GM18867 (cell line): ENCODE results near the gene TP53I11.

ENCODE experiments used
- ATAC-seq: cut with Tn5 transposase; IDR thresholded peaks from one replicate; pipeline ENCODE4 v1.9.1; 2021; ENCODE audit warnings: mild to moderate bottlenecking, moderate library complexity; ENCODE audit not compliant: unreplicated experiment

Gene TP53I11

DNA sequence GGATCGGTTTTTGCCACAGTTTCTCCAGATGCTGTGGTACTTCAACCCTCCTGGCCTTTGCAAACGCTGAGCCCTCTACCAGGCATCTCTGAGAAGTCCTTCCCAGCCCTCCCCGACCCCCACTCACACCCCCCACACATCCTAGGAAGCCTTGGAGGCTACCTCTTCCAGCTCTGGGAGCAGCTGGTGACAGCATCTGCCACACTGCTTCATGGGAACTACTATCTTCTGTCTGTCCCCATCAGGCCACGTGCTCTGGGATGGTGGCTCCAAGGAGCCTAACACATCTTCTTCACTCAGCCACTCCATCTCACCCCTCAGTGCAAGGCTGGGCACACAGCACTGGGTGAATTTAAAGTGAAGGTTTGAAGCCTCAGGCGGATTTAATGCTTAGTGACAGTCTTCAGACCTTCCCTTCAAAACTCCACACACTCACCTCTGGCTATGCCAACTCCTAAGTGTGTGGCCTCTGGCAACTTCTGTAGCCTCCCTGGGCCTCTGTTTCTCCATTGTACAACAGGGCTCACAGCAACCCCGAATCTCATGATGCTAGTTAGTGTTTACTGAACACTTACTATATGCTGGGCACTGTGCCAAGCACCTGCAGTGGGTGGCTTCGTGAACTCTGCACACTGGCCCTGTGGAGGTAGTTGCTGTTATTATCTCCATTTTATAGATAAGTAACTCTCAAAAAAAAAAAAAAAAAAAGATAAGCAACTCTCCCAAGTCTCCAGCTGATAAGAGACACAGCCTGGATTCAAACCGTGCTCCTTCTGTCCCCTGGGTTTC, 7.3 kb upstream of the TP53I11 start:
- no peak for ATAC-seq

DNA sequence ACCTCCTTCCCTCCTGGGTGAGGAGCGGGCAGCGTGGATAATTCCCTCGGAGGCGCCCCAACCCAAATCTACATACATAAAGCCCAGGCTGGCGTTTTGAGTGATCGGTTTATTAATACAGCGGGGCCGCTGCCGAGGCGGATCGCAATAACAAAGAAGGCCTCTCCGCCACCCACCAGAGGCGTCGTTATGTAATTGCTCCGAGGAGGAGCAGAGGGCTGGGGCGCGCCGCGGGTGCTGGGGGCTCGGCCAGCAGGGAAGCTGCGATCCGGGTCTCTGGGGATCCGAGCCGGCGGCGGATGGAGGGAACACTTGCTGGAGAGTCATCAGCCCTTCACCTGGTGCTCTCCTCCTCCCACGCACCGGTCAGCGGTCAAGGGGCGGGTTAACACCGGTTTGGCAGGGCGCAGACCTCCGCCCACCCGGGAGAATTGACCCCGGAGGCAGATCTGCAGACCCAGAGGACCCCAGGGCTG, 6.4 kb upstream of the TP53I11 start:
- no peak for ATAC-seq

DNA sequence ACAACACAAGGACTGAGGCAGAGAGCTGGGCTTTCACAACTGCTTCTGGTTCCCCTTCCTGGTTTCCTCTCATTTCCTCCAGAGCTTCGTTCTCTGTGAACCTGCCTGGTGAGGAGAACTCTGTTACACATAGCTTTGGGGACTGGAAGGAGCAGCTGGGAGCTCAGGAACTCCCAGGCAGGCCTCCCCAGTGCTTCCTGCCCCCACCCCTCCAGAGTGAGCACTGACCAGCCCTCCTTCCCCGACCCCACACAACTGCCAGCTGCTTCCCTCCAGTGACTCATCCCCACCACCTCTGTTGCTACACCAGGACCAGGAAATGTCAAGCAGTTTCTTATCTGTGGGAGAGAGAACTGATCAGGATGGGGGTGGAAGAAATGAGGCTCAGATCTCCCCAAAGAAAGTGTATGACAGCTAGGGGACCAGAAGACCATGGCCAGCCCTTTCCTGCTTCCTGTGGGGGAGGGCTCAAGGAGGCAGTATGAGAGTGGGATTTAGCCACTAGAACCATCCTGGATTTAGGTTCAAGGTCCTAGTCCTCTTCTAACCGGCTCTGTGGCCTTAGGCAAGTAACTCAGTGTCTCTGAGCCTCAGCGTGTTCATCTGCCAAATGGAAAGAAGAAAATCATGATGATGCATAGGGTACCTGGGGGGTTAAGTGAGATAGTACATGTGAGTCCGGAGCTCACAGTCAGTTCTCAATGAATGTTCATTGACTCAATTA, 4.5 kb upstream of the TP53I11 start:
- ATAC-seq = no peak

DNA sequence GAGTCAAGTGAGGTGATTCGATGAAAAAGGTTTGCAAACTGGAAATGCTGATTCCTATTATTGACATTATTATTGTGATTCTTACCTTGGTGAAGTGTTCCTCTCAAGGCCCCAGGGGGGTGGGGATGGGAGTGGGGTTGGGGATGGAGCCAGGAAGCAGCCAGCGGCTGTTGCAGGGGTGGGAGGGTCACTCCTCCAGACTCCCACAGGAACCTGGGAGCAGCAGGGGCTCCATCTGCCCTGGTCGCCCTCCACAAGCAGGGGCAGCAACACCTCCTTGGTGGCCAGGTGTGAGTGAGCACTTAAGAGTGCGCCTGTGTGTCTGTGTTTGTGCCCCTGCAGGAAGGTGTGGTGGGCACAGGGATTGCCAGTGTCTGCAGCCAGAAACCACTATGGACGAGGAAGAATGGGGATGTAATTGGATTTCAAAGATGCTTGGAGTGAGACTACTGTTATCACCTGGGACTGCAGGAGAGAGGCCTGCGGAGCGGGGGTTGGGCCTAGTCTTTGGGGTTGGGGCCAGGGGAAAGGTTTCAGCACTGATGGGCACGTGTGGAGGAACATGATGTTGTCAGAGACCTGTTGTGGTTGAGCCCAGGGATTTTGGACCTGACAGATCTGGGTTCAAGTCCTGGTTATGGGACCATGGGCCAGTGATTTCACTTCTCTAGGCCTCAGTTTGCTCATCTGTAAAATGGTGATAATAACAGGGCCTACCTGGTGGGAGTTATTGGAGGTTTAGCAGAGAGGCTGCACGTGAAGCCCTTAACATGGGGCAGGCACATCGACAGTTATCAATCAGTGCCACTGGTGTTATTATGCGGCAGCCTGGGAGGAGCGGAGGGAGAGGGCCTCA, 3.6 kb upstream of the TP53I11 start:
- ATAC-seq = no peak

DNA sequence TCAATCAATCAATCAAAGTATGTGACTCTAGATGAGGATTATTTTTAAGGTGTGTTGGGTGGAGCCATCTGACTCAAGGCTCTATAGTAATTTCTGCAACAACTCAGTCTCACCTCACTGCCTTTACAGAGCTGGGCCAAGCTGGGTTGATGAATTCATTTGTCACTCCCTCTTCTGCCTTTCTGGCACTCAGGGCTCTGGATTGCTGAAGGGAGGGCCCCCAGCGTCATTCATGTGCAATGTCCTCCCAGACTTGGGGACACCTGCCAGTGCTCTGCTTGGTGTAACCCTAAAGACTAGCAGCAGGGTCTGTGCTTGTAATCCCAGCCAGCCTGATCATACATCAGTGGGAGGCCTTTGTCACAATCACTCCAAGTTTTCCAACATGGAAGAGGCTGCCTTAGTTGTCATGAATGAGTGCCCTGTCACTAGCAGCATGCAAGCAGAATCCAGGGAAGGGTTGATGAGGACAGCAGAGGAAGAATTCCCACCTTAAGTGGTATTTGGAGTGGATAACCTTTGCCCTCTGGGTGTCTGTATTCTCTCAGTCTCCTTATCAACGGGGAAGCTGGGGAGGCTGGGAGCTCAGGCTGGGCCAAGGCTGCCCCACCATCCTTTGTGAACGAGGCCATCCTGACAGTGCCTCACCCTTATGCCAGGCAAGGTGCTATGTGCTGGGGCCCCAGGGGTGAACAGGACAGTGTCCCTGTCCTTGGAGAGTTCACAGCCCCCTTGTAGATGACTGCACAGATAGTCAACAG, 2.0 kb upstream of the TP53I11 start:
- no peak for ATAC-seq

DNA sequence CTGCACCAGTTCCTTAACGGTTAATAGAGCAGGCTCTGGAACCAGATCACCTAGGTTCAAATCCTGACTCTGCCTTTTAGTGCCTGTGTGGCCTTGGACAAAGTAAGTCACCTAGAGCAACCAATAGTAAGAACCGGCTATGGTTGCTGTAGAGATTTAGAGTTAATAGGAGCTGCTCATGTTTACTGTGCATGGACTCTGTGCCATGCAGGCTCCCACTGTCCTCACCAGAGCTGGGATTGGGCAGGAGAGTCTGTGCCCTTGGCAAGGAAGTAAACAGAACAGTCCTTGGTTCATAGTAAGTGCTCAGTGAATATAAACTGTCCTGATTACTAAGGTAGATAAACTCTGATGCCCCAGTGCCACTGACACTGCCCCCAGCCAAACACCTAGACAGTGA, 1.4 kb upstream of the TP53I11 start:
- ATAC-seq = no peak

- no peak for ATAC-seq
These were observed 555 bp downstream of the TP53I11 start for GRCh38 chr11:44950031-44950624.

DNA sequence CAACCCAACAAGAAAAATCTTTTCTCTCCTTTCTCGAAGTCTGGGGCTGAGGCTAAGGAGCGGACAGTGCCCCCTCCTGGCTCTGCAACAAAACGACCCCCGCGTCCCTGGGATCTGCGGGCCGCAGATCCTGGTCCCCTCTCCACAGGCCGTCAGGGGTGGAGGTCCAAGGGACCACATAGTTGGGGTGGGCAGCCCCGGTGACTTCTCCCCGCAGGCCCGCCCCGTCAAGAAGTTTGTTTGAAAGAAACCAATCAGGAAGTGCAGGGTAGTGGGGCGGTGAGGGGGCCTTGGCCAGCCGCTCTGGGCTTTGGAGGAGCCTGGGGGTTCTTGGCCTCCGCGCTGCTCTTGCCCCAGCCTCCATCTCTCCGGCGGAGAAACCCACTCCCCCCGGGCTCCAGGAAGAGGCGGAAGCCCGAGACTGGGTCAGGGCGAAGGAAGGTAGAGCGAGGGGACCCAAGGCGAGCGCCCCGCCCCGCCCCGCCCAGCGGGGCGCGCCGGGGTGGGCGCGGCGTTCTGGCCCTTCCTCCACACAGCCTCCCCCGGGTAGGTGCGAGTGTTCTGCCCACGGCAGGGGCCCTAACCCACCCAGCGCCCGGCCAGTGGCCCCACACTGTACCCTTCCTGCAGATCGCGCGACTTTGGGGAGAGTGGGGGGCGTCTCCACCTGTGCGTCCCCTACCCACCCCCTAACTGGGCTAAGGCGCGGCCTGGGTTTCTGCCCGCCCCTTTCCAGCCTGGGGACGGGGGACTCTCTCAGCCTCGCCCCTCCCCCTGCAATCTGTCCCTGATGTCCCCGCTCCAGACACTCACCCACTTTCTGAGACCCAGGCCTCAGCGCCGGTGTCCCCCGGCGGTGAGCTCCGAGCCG, 1.3 kb downstream of the TP53I11 start:
- ATAC-seq = no peak

- ATAC-seq = no peak
These were observed 2.5 kb downstream of the TP53I11 start for GRCh38 chr11:44948155-44948554.

GRCh38 chr11:44947114-44947513, 3.6 kb downstream of the TP53I11 start:
- ATAC-seq = no peak

- ATAC-seq = no peak
These were observed 4.4 kb downstream of the TP53I11 start for GRCh38 chr11:44946263-44946662.

GRCh38 chr11:44945666-44946065, 5.0 kb downstream of the TP53I11 start:
- ATAC-seq = no peak

DNA sequence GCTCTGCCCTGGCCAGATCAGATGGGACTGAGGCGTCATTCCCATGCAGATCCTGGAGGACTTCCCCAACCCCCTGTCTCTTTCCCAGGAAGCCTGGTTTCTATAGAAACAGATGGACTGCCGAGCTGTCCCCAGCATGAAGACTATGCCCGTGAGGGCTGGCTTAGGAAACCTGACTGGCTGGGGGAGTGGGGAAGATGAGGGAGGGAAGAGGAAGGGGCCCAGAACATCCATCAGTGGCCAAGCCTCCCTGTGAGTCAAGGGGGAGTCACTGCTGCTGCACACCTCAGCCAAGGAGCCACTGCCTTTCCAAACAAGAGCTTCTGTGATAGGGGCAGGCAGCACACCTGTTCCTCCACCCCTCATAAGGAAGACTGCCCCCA, 5.8 kb downstream of the TP53I11 start:
- ATAC-seq = no peak

DNA sequence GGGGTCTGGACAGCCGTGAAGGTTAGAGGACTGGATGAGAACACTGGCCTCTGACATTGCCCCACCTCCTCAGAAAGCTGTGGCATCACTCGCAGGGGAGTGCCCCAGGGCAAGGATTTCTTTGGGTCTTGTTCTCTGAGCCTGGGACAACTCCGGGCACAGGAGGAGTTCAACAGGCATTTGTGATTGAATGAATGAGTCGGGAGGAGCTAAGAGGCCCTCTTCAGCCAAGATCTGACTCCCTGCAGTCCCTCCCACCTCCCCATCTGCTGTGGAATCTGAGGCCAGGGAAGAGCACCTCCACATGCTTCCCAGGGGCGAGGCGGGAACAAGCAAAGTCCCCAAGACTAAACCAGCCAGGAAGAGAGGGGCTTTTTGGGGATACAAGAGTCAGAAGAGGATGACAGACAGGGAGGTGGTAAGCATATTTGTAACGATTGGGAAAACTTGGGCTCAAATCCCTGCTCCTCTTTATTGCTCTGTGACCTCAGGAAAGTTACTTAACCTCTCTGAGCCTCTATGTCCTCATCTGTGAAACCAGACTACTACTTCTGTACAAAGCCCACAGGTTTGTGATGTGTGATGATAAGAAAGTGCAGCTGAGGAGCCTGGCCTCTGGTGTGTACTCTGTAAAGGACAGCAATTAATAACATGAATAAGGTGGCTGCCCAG, 6.4 kb downstream of the TP53I11 start:
- no peak for ATAC-seq

GRCh38 chr11:44943696-44944095, 7.0 kb downstream of the TP53I11 start:
- no peak for ATAC-seq

DNA sequence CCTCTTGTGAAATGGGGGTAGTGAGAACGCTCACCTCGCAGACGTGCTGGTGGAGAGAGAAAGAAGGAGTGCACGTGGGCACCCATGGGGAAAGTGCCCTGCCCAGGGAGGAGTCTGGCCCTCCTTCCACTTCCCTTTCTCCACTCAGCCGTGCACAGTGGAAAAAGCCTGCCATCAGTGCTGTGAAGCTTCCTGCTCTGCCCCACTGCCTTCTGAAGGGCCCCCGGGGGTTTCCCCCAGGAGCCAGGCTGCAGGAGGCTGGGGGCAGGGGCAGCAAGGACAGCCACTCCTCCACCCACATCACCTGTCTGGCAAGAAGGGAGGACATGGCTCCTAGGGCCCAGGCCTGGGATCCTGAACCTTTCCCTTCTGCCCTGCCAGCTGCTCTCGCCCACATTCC, 7.6 kb downstream of the TP53I11 start:
- no peak for ATAC-seq

DNA sequence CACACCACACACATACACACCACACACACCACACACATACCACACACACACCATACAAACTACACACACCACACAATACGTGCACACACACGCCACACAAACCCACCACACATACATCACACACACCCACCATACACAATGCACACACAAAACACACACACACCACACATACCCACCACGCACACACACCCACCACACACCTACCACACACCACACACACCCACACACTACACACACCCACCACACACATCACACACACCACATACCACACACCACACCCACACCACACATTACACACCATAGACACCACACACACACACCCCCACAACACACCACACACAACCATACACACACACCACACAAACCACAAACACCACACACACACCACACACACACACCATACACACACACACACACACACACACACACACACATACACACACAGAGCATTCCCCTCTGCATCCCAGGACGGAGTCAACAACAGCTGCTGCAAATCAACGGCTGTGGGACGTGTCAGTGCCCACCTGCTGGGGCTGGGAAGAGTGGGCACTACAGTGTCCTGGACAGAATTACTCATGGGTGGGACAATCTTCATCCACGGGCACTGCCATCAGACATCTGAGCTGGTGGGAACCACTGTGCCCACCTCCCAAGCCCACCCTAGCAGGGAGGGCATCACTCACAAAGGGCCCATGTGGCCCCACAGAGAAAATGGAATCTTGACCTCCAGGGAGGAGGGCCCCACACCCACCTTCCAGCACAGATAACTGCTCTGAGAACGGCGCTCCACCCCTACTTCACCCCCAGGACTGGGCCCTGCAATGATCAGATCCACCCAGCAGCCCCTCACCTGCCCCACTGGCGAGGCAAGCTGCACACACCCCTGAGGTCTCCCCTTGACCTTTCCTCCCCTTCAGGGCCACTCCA, 8.4 kb downstream of the TP53I11 start:
- ATAC-seq = no peak
